ENCODE results near the gene JADE3.

DNA sequence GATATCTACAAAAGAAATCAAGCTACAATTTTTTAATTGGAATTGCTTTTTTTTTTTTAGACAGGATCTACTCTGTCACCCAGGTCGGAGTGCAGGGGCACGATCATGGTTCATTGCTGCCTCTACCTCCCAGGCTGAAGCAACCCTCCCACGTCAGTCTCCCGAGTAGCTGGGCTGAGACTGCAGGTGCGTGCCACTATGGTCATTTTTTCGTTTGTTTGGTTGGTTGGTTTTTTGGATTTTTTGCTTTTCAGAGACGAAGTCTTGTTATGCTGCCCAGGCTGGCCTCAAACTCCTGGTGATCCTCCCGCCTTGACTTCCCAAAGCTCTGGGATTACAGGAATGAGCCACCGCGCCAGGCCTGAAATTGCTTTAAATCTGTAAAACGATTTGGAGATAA, 181.6 kb downstream of the JADE3 start:
- TF ChIP-seq, protein P1, sequence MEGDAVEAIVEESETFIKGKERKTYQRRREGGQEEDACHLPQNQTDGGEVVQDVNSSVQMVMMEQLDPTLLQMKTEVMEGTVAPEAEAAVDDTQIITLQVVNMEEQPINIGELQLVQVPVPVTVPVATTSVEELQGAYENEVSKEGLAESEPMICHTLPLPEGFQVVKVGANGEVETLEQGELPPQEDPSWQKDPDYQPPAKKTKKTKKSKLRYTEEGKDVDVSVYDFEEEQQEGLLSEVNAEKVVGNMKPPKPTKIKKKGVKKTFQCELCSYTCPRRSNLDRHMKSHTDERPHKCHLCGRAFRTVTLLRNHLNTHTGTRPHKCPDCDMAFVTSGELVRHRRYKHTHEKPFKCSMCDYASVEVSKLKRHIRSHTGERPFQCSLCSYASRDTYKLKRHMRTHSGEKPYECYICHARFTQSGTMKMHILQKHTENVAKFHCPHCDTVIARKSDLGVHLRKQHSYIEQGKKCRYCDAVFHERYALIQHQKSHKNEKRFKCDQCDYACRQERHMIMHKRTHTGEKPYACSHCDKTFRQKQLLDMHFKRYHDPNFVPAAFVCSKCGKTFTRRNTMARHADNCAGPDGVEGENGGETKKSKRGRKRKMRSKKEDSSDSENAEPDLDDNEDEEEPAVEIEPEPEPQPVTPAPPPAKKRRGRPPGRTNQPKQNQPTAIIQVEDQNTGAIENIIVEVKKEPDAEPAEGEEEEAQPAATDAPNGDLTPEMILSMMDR (conservative IDR thresholded peaks at IDR 0.05; ENCODE audit: low read depth, low read length) = no peak
- TF ChIP-seq EZH2 (IDR thresholded peaks at IDR 0.05; ENCODE audit: borderline replicate concordance, low read depth, low read length, poor library complexity, severe bottlenecking) = no peak

All from A673 (cell line).